Adrenal gland (tissue), 12 donors: ENCODE measurements around the gene QKI. TPM values are rescaled to one million over a fixed set of nuclear protein-coding genes. Genes with fewer than 3 reads are reported as not detected.

Experiments
- DNase-seq, 7 donors: peaks; one replicate each; pipeline ENCODE4 v3.0.0-alpha.2; 2019 to 2020
- H3K27ac ChIP-seq, 5 donors: fragments of 200-600 bp; sonication (generic) in 4 of 5; 1 replicate in 3 of 5; 2 replicates in 2 of 5; pipeline versions ENCODE4 v1.5.1 to v1.8.0; 2016 to 2020; ENCODE audit warnings: mild to moderate bottlenecking in 1 of 5
- H3K27me3 ChIP-seq: fragments of 200-600 bp; 2 replicates; pipeline ENCODE4 v1.8.0; 2021
- H3K36me3 ChIP-seq, 2 donors: fragments of 200-600 bp; replicated peaks in 1 of 2; 1 replicate in 1 of 2; 2 replicates in 1 of 2; pipeline versions ENCODE4 v1.5.1 to v1.8.0; 2018 to 2022
- H3K4me1 ChIP-seq, 2 donors: fragments of 200-600 bp; replicated peaks in 1 of 2; 1 replicate in 1 of 2; 2 replicates in 1 of 2; pipeline versions ENCODE4 v1.5.1 to v1.8.0; 2018 to 2021
- H3K4me3 ChIP-seq, 4 donors: fragments of 200-600 bp; sonication (generic) in 3 of 4; one replicate each; pipeline ENCODE4 v1.5.1; 2016 to 2018
- H3K9me3 ChIP-seq, 3 donors: fragments of 200-600 bp; sonication (generic) in 1 of 3; replicated peaks in 1 of 3; 1 replicate in 2 of 3; 2 replicates in 1 of 3; pipeline versions ENCODE4 v1.5.1 to v1.8.0; 2016 to 2021
- CTCF ChIP-seq, 6 experiments: fragments of 450-650 bp in 4 of 6; fragments of 200-600 bp in 2 of 6; sonication (generic) in 1 of 6; IDR thresholded peaks; 1 replicate in 5 of 6; 2 replicates in 1 of 6; pipeline versions ENCODE4 v1.5.1 to v1.8.0; 2016 to 2021; ENCODE audit warnings: antibody characterized with exemption in 6 of 6, mild to moderate bottlenecking in 2 of 6, moderate library complexity in 1 of 6
- POLR2A ChIP-seq, 2 donors: fragments of 450-650 bp; IDR thresholded peaks; one replicate each; pipeline ENCODE4 v1.6.1; 2017; ENCODE audit warnings: antibody characterized with exemption in 2 of 2, mild to moderate bottlenecking in 2 of 2, moderate library complexity in 1 of 2
- WGBS, 4 donors: extraction: QIAGEN DNeasy Blood & Tissue Kit in 2 of 4; methylation state at CpG; one replicate each; pipeline versions ENCODE4 v1.1.5 to v1.1.7; 2013 to 2017; 5-methylcytosine and 5-hydroxymethylcytosine counted together
- intact Hi-C, 2 donors: fragments of 100-400 bp; cut with DNase I; formaldehyde crosslinking; loops; one replicate each; pipeline versions ENCODE4 v1.14.1 to v1.15.0; 2022 to 2023
- polyA plus RNA-seq, 3 donors: library from polyadenylated mRNA; stranded (reverse); fragments of 200-250 nt in 2 of 3; fragments of 350-450 nt in 1 of 3; fragmentation: Illumina TruSeq in 1 of 3; extraction: RNeasy Lipid Tissue Mini Kit (QIAGEN cat#74804) in 1 of 3; gene quantifications; one replicate each; pipeline ENCODE4 v1.2.3, GENCODE V29; 2013 to 2014
- total RNA-seq, 9 donors: library from RNA; depleted of rRNA in 4 of 9; stranded (reverse); fragments of >200 nt in 4 of 9; fragments of 120-200 nt in 1 of 9; fragmentation: NEBNext Ultra II Directional in 1 of 9; extraction: Animal tissue kit (Norgen Biotek cat#: 25700) in 1 of 9; gene quantifications; one replicate each; pipeline versions ENCODE4 v1.1.0 to v1.2.4, GENCODE V29; 2013 to 2023
- donor health status: healthy with polysubstance abuse.
- donor health status: Bipolar disorder and iron deficiency.
- donor health status: DM: yes; HTN: yes; CAD: no.
- donor health status: DM: no; HTN: no; CAD: no.
- donor health status: DM: no; HTN: no; CAD: no.
- donor health status: DM: yes; HTN: yes; CAD: no.

QKI gene
- total and polyA plus RNA-seq, 12 donors: 10.3 to 207 (median 130) TPM

DNA sequence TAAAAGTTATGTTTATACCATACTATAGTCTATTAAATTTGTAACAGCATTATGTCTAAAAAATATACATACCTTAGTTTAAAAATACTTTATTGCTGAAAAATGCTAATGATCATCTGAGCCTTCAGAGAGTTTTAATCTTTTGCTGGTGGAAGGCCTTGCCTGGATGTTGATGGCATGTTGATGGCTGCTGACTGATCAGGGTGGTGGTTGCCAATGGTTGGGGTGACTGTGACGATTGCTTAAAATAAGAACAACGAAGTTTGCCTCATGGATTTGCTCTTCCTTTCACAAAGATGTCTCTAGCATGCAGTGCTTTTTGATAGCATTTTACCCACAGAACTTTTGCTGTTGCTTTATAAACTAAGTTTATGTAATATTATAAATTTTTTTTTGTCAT lies 68.6 kb downstream of the QKI start:
- no peak overlapping the region for H3K4me3 ChIP-seq
- intact Hi-C loops: no loop called here
- WGBS, 4 donors: 84 to 86% (median 84%) methylated on average over 2 of the region's 2 CpGs
- TF ChIP-seq POLR2A (IDR thresholded peaks at IDR 0.05) (no peak), CTCF (IDR thresholded peaks at IDR 0.05) (no peak)
- DNase-seq: no peak
- H3K27me3 ChIP-seq: no peaks in the 10 kb centered on the region
- H3K4me1 ChIP-seq: peaks cover 4 to 33% of the 10 kb centered on the region in 2 donors
- H3K9me3 ChIP-seq: no peaks in the 10 kb centered on the region
- peaks cover 0 to 12% of the 10 kb centered on the region in 2 donors for H3K36me3 ChIP-seq
- no peak overlapping the region for H3K27ac ChIP-seq

DNA sequence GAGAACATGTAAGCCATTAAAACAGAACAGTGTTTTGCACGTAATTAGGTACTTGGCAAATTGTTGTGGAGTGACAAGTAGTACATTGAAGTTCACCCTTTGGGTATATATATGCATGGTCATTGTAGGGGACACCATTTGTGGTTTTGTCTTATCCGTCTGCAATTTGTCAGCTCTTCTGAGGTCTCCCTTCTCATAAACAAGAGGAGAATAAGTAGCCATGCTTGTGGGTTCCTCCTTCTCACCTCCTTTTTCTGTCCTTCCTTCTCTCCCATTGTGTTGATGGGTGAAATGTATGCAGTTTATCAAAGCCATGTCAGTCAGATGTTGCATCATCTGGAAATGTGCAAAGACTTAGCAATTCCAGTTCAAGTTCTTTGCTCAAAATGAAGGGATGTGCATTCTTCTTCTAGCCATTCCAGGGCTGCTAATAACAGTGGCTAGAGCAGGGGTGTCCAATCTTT lies 70.9 kb downstream of the QKI start:
- WGBS, 4 donors: 85 to 97% (median 95%) methylated on average over 2 of the region's 2 CpGs
- H3K4me1 ChIP-seq: peaks cover 4 to 54% of the 10 kb centered on the region in 2 donors
- intact Hi-C loops: no loop called here
- H3K9me3 ChIP-seq: no peaks in the 10 kb centered on the region
- no peaks in the 10 kb centered on the region for H3K27me3 ChIP-seq
- DNase-seq: no peak
- no peaks in the 10 kb centered on the region for H3K36me3 ChIP-seq
- TF ChIP-seq CTCF (IDR thresholded peaks at IDR 0.05): no peak
- no peak overlapping the region for H3K4me3 ChIP-seq
- H3K27ac ChIP-seq: no peak overlapping the region

DNA sequence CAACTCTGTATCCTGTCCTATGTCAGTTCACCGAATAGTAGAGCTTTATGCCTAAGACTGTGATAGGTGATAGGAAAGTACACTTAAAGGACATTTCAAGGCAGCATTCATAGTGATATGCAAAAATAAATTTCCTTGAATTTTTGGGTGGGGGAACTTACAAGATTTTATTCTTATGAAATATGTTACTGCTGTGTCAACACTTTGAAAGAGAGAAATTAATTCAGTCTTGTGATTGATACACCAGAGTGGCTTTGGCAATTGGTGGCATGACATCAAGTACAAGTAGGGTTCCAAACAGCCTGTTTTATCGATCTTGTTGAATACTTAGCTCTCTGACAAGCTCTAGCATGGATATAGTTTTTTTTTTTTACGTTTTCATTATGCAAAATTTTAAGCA lies 72.3 kb downstream of the QKI start:
- DNase-seq: no peak
- intact Hi-C loops: no loop called here
- TF ChIP-seq CTCF (IDR thresholded peaks at IDR 0.05) (no peak), POLR2A (IDR thresholded peaks at IDR 0.05) (no peak)
- Histone ChIP-seq H3K27ac (no peak overlapping the region), H3K27me3 (no peaks in the 10 kb centered on the region), H3K4me1 (peaks cover 10 to 68% of the 10 kb centered on the region in 2 donors), H3K4me3 (no peak overlapping the region), H3K36me3 (no peaks in the 10 kb centered on the region), H3K9me3 (no peaks in the 10 kb centered on the region)
- WGBS, 4 donors: 52 to 72% (median 55%) methylated on average over 3 of the region's 3 CpGs

- Histone ChIP-seq H3K27me3 (no peaks in the 10 kb centered on the region), H3K4me1 (peaks cover 10 to 70% of the 10 kb centered on the region in 2 donors), H3K36me3 (no peaks in the 10 kb centered on the region), H3K9me3 (no peaks in the 10 kb centered on the region), H3K4me3 (no peak overlapping the region), H3K27ac (no peak overlapping the region)
- intact Hi-C loops: no loop called here
- DNase-seq: no peak
- 89 to 95% (median 94%) methylated on average over 1 of the region's 1 CpG for WGBS, 4 donors
- TF ChIP-seq CTCF (IDR thresholded peaks at IDR 0.05): no peak
- TF ChIP-seq POLR2A (IDR thresholded peaks at IDR 0.05): no peak
These were observed 73.1 kb downstream of the QKI start for GRCh38 chr6:163487606-163488005.
